ENCODE data around the gene DGKA. TPM values are rescaled to one million over a fixed set of nuclear protein-coding genes. Genes with fewer than 3 reads are reported as not detected.
A peak's percentile ranks its signal among the peaks of the same experiment; 100 is the strongest.

Gene DGKA
- total and polyA plus RNA-seq, 2 of the 13 experiments (the other 11 are each of a cell fraction or from before 2014, with no cell fraction given): 2.4 to 5.4 TPM

GRCh38 chr12:55931780-55932550 is 1.0 kb downstream of the DGKA start (continued):
- TF ChIP-seq TFAP4 (IDR thresholded peaks at IDR 0.05; ENCODE audit: borderline replicate concordance, low read depth) (0 out of 2 replicates have a peak, but pooled peaks have one; percentile 7), GATA4 (IDR thresholded peaks at IDR 0.05; ENCODE audit: borderline replicate concordance, low read depth) (no peak), ZNF644 (CRISPR knock-in tag; IDR thresholded peaks at IDR 0.05; ENCODE audit: low read depth) (no peak), SPEN (CRISPR knock-in tag; IDR thresholded peaks at IDR 0.05; ENCODE audit: low read depth) (0 out of 2 replicates have a peak, but pooled peaks have one; percentile 23), RFXAP (CRISPR knock-in tag; IDR thresholded peaks at IDR 0.05; ENCODE audit: borderline replicate concordance) (no peak), CHD4 (IDR thresholded peaks at IDR 0.05; ENCODE audit: borderline replicate concordance, low read length) (no peak), ETV6 (CRISPR knock-in tag; conservative IDR thresholded peaks at IDR 0.05) (no peak), ZNF83 (CRISPR knock-in tag; IDR thresholded peaks at IDR 0.05; ENCODE audit: borderline replicate concordance) (no peak), AKAP8 (CRISPR knock-in tag; IDR thresholded peaks at IDR 0.05) (no peak), JARID2 (CRISPR knock-in tag; IDR thresholded peaks at IDR 0.05; ENCODE audit: insufficient replicate concordance) (no peak), SIN3B (IDR thresholded peaks at IDR 0.05; ENCODE audit: low read length) (no peak), ZBTB2 (CRISPR knock-in tag; IDR thresholded peaks at IDR 0.05; ENCODE audit: low read depth) (no peak), ZNF839 (CRISPR knock-in tag; IDR thresholded peaks at IDR 0.05; ENCODE audit: borderline replicate concordance) (no peak), ZFP62 (CRISPR knock-in tag; IDR thresholded peaks at IDR 0.05) (no peak), ZFP36L1 (CRISPR knock-in tag; IDR thresholded peaks at IDR 0.05) (no peak)
- TF ChIP-seq, protein P1, sequence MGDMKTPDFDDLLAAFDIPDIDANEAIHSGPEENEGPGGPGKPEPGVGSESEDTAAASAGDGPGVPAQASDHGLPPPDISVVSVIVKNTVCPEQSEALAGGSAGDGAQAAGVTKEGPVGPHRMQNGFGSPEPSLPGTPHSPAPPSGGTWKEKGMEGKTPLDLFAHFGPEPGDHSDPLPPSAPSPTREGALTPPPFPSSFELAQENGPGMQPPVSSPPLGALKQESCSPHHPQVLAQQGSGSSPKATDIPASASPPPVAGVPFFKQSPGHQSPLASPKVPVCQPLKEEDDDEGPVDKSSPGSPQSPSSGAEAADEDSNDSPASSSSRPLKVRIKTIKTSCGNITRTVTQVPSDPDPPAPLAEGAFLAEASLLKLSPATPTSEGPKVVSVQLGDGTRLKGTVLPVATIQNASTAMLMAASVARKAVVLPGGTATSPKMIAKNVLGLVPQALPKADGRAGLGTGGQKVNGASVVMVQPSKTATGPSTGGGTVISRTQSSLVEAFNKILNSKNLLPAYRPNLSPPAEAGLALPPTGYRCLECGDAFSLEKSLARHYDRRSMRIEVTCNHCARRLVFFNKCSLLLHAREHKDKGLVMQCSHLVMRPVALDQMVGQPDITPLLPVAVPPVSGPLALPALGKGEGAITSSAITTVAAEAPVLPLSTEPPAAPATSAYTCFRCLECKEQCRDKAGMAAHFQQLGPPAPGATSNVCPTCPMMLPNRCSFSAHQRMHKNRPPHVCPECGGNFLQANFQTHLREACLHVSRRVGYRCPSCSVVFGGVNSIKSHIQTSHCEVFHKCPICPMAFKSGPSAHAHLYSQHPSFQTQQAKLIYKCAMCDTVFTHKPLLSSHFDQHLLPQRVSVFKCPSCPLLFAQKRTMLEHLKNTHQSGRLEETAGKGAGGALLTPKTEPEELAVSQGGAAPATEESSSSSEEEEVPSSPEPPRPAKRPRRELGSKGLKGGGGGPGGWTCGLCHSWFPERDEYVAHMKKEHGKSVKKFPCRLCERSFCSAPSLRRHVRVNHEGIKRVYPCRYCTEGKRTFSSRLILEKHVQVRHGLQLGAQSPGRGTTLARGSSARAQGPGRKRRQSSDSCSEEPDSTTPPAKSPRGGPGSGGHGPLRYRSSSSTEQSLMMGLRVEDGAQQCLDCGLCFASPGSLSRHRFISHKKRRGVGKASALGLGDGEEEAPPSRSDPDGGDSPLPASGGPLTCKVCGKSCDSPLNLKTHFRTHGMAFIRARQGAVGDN (CRISPR knock-in tag; IDR thresholded peaks at IDR 0.05): peak; percentile 39
- TF ChIP-seq, protein P2, sequence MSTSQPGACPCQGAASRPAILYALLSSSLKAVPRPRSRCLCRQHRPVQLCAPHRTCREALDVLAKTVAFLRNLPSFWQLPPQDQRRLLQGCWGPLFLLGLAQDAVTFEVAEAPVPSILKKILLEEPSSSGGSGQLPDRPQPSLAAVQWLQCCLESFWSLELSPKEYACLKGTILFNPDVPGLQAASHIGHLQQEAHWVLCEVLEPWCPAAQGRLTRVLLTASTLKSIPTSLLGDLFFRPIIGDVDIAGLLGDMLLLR (CRISPR knock-in tag; IDR thresholded peaks at IDR 0.05): no peak
- TF ChIP-seq, protein P3, sequence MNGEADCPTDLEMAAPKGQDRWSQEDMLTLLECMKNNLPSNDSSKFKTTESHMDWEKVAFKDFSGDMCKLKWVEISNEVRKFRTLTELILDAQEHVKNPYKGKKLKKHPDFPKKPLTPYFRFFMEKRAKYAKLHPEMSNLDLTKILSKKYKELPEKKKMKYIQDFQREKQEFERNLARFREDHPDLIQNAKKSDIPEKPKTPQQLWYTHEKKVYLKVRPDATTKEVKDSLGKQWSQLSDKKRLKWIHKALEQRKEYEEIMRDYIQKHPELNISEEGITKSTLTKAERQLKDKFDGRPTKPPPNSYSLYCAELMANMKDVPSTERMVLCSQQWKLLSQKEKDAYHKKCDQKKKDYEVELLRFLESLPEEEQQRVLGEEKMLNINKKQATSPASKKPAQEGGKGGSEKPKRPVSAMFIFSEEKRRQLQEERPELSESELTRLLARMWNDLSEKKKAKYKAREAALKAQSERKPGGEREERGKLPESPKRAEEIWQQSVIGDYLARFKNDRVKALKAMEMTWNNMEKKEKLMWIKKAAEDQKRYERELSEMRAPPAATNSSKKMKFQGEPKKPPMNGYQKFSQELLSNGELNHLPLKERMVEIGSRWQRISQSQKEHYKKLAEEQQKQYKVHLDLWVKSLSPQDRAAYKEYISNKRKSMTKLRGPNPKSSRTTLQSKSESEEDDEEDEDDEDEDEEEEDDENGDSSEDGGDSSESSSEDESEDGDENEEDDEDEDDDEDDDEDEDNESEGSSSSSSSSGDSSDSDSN (CRISPR knock-in tag; IDR thresholded peaks at IDR 0.05): peak; percentile 25; the same call in 1 of the 2 replicates
- TF ChIP-seq, protein P4, sequence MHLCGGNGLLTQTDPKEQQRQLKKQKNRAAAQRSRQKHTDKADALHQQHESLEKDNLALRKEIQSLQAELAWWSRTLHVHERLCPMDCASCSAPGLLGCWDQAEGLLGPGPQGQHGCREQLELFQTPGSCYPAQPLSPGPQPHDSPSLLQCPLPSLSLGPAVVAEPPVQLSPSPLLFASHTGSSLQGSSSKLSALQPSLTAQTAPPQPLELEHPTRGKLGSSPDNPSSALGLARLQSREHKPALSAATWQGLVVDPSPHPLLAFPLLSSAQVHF (CRISPR knock-in tag; IDR thresholded peaks at IDR 0.05): no peak
